MG63 (cell line): ENCODE measurements around the gene MED31. TPM values are rescaled to one million over a fixed set of nuclear protein-coding genes. Genes with fewer than 3 reads are reported as not detected.
"Not testable (repeated sequence)": the region's sequence is repeated elsewhere in the genome, so short reads cannot be mapped to it uniquely, and the experiment has no call there.

Experiments
- DNase-seq: peaks from one replicate; pipeline ENCODE4 v3.0.0-alpha.2; 2020
- H3K27me3 ChIP-seq: fragments of 250-450 bp; sonication (Bioruptor Pico); 2 replicates; pipeline ENCODE4 v1.5.1; 2020; ENCODE audit warnings: mild to moderate bottlenecking, moderate library complexity
- H3K36me3 ChIP-seq: fragments of 250-450 bp; sonication (Bioruptor Pico); 2 replicates; pipeline ENCODE4 v1.5.1; 2020; ENCODE audit warnings: mild to moderate bottlenecking, moderate library complexity
- H3K4me3 ChIP-seq: fragments of 250-450 bp; sonication (Bioruptor Pico); 2 replicates; pipeline ENCODE4 v1.5.1; 2020; ENCODE audit warnings: mild to moderate bottlenecking, moderate library complexity
- H3K9me3 ChIP-seq: fragments of 250-450 bp; sonication (Bioruptor Pico); 2 replicates; pipeline ENCODE4 v1.5.1; 2020; ENCODE audit warnings: mild to moderate bottlenecking, moderate library complexity
- total RNA-seq: library from RNA; depleted of rRNA; stranded (reverse); fragments of >200 nt; shearing (Covaris generic); gene quantifications from 2 replicates; pipeline ENCODE4 v1.2.3, GENCODE V29; 2014; ENCODE audit warnings: low replicate concordance; rRNA removed

MED31 gene
- total RNA-seq = 7.7 and 10.6 TPM in 2 replicates

GRCh38 chr17:6651354-6651918 is at the start of gene MED31, which contains the start of gene C17orf100:
Gene MED31, minus strand, starts transcription at chr17:6651605. Its CDS starts 77 bp downstream, at chr17:6651528.
Gene C17orf100, plus strand, starts transcription at chr17:6651762. Its CDS starts 152 bp downstream, at chr17:6651914.
- peak; percentile 85 for DNase-seq
- H3K4me3 ChIP-seq = peak within 1 kb of the TSS; percentile 90
- H3K9me3 ChIP-seq = no peaks in the 10 kb centered on the region
- no peaks in the 10 kb centered on the region for H3K27me3 ChIP-seq
- no peaks in the 10 kb centered on the region; the same call in 1 of the 2 replicates for H3K36me3 ChIP-seq

- no peak for DNase-seq
- Histone ChIP-seq H3K9me3 (no peaks in the 10 kb centered on the region), H3K27me3 (no peaks in the 10 kb centered on the region), H3K4me3 (no peak overlapping the region), H3K36me3 (no peaks in the 10 kb centered on the region)
Measured at GRCh38 chr17:6700948-6701307, 49.5 kb upstream of the MED31 start.

- no peak for DNase-seq
- no peaks in the 10 kb centered on the region for H3K36me3 ChIP-seq
- H3K27me3 ChIP-seq = no peaks in the 10 kb centered on the region
- no peaks in the 10 kb centered on the region for H3K9me3 ChIP-seq
- no peak overlapping the region for H3K4me3 ChIP-seq
Measured at GRCh38 chr17:6699997-6700947, 48.9 kb upstream of the MED31 start.

GRCh38 chr17:6698004-6698403 is 46.6 kb upstream of the MED31 start:
- no peaks in the 10 kb centered on the region for H3K36me3 ChIP-seq
- no peaks in the 10 kb centered on the region for H3K9me3 ChIP-seq
- DNase-seq = no peak
- H3K4me3 ChIP-seq = no peak overlapping the region
- H3K27me3 ChIP-seq = no peaks in the 10 kb centered on the region

- Histone ChIP-seq H3K4me3 (no peak overlapping the region), H3K27me3 (no peaks in the 10 kb centered on the region)
- DNase-seq = no peak
Measured at GRCh38 chr17:6696906-6697305, 45.5 kb upstream of the MED31 start.

GRCh38 chr17:6695565-6695964 is 44.2 kb upstream of the MED31 start:
- no peaks in the 10 kb centered on the region for H3K27me3 ChIP-seq
- no peak for DNase-seq
- H3K9me3 ChIP-seq = no peaks in the 10 kb centered on the region
- H3K4me3 ChIP-seq = no peak overlapping the region
- no peaks in the 10 kb centered on the region for H3K36me3 ChIP-seq

More at GRCh38 chr17:6696906-6697305, 45.5 kb upstream of the MED31 start:
- Histone ChIP-seq H3K9me3 (no peaks in the 10 kb centered on the region), H3K36me3 (no peaks in the 10 kb centered on the region)

- Histone ChIP-seq H3K4me3 (no peak overlapping the region), H3K9me3 (no peaks in the 10 kb centered on the region), H3K27me3 (no peaks in the 10 kb centered on the region), H3K36me3 (no peaks in the 10 kb centered on the region)
- DNase-seq = no peak
Measured at GRCh38 chr17:6695051-6695450, 43.6 kb upstream of the MED31 start.

- not testable (repeated sequence) for H3K27me3 ChIP-seq, H3K36me3 ChIP-seq, DNase-seq, H3K4me3 ChIP-seq, H3K9me3 ChIP-seq
Measured at GRCh38 chr17:6691958-6692357, 40.6 kb upstream of the MED31 start.

GRCh38 chr17:6691546-6691945 is 40.1 kb upstream of the MED31 start:
- DNase-seq = no peak
- Histone ChIP-seq H3K4me3 (no peak overlapping the region), H3K36me3 (no peaks in the 10 kb centered on the region), H3K9me3 (no peaks in the 10 kb centered on the region), H3K27me3 (no peaks in the 10 kb centered on the region)

- no peaks in the 10 kb centered on the region for H3K9me3 ChIP-seq
- no peaks in the 10 kb centered on the region for H3K27me3 ChIP-seq
- H3K36me3 ChIP-seq = no peaks in the 10 kb centered on the region
- no peak for DNase-seq
- H3K4me3 ChIP-seq = no peak overlapping the region
Measured at GRCh38 chr17:6690641-6691040, 39.2 kb upstream of the MED31 start.

GRCh38 chr17:6688944-6689343 is 37.5 kb upstream of the MED31 start:
- no peak overlapping the region for H3K4me3 ChIP-seq
- H3K36me3 ChIP-seq = no peaks in the 10 kb centered on the region
- no peak for DNase-seq
- H3K27me3 ChIP-seq = no peaks in the 10 kb centered on the region
- no peaks in the 10 kb centered on the region for H3K9me3 ChIP-seq

GRCh38 chr17:6686026-6686425 is 34.6 kb upstream of the MED31 start:
- H3K27me3 ChIP-seq = no peaks in the 10 kb centered on the region
- H3K9me3 ChIP-seq = no peaks in the 10 kb centered on the region
- no peak for DNase-seq
- H3K36me3 ChIP-seq = no peaks in the 10 kb centered on the region
- no peak overlapping the region for H3K4me3 ChIP-seq

- Histone ChIP-seq H3K9me3 (no peaks in the 10 kb centered on the region), H3K36me3 (no peaks in the 10 kb centered on the region), H3K4me3 (no peak overlapping the region), H3K27me3 (no peaks in the 10 kb centered on the region)
- DNase-seq = no peak
Measured at GRCh38 chr17:6684881-6685767, 33.7 kb upstream of the MED31 start.

- Histone ChIP-seq H3K27me3 (no peaks in the 10 kb centered on the region), H3K36me3 (no peaks in the 10 kb centered on the region), H3K9me3 (no peaks in the 10 kb centered on the region), H3K4me3 (no peak overlapping the region)
- DNase-seq = no peak
Measured at GRCh38 chr17:6684460-6684783, 33.0 kb upstream of the MED31 start.

- H3K4me3 ChIP-seq = no peak overlapping the region
- DNase-seq = no peak
- no peaks in the 10 kb centered on the region for H3K27me3 ChIP-seq
Measured at GRCh38 chr17:6683730-6684459, 32.5 kb upstream of the MED31 start.

GRCh38 chr17:6683081-6683684 is 31.8 kb upstream of the MED31 start:
- H3K9me3 ChIP-seq = no peaks in the 10 kb centered on the region
- no peak for DNase-seq

More at GRCh38 chr17:6683730-6684459, 32.5 kb upstream of the MED31 start:
- no peaks in the 10 kb centered on the region for H3K9me3 ChIP-seq
- no peaks in the 10 kb centered on the region for H3K36me3 ChIP-seq

More at GRCh38 chr17:6683081-6683684, 31.8 kb upstream of the MED31 start:
- Histone ChIP-seq H3K27me3 (no peaks in the 10 kb centered on the region), H3K36me3 (no peaks in the 10 kb centered on the region), H3K4me3 (no peak overlapping the region)
